Liver (tissue), 2 donors: ENCODE data around the gene MAPKAP1.

ENCODE experiments used
- JUND ChIP-seq, 2 donors: IDR thresholded peaks; 2 replicates each; pipeline ENCODE4 v1.6.1; 2016; ENCODE audit warnings: antibody characterized with exemption in 2 of 2
- TAF1 ChIP-seq: conservative IDR thresholded peaks from 2 replicates; pipeline ENCODE4 v1.6.1; 2016; ENCODE audit warnings: antibody characterized with exemption, mild to moderate bottlenecking
- TF ChIP-seq, protein P1 (sequence below): IDR thresholded peaks from 2 replicates; pipeline ENCODE4 v1.6.1; 2016; ENCODE audit warnings: antibody characterized with exemption
- donor health status: healthy.

DNA sequence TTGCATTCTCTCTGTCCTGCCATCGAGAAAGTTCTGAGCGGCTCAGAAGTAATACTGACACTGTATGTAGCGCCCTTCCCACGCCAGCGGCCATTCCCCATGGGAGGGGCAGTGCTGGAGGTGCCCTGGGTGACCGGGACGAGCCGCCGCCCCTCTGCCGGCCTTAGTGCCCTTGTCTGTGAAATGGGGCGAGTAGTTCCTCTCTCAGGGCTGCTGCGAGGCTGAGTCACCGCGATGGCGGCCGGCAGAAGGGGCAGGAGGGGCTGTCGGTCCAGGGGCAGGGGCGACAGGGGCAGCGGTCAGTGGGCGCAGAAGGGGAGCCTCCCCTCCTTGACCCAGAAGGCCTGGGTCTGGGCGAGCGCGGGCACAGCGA lies 296.5 kb downstream of the MAPKAP1 start:
- TF ChIP-seq, protein P1, sequence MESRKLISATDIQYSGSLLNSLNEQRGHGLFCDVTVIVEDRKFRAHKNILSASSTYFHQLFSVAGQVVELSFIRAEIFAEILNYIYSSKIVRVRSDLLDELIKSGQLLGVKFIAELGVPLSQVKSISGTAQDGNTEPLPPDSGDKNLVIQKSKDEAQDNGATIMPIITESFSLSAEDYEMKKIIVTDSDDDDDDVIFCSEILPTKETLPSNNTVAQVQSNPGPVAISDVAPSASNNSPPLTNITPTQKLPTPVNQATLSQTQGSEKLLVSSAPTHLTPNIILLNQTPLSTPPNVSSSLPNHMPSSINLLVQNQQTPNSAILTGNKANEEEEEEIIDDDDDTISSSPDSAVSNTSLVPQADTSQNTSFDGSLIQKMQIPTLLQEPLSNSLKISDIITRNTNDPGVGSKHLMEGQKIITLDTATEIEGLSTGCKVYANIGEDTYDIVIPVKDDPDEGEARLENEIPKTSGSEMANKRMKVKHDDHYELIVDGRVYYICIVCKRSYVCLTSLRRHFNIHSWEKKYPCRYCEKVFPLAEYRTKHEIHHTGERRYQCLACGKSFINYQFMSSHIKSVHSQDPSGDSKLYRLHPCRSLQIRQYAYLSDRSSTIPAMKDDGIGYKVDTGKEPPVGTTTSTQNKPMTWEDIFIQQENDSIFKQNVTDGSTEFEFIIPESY, result no peak
- TF ChIP-seq JUND (IDR thresholded peaks at IDR 0.05) (no peak), TAF1 (no peak)
